Breast epithelium (tissue), 4 donors: ENCODE results near the gene FGF23. TPM values are rescaled to one million over a fixed set of nuclear protein-coding genes. Genes with fewer than 3 reads are reported as not detected.

Experiments used
- DNase-seq, 2 donors: peaks; one replicate each; pipeline ENCODE4 v3.0.0-alpha.2; 2019; ENCODE audit warnings: low spot score in 2 of 2
- H3K27ac ChIP-seq, 2 donors: fragments of 200-600 bp; sonication (generic) in 1 of 2; one replicate each; pipeline ENCODE4 v1.5.1; 2016 to 2019; ENCODE audit warnings: mild to moderate bottlenecking in 1 of 2
- H3K27me3 ChIP-seq, 2 donors: fragments of 200-600 bp; sonication (generic) in 1 of 2; one replicate each; pipeline versions ENCODE4 v1.5.1 to v1.6.0; 2017 to 2019; ENCODE audit warnings: control low read depth in 1 of 2, mild to moderate bottlenecking in 1 of 2
- H3K36me3 ChIP-seq: fragments of 200-600 bp; one replicate; pipeline ENCODE4 v1.5.1; 2019
- H3K4me1 ChIP-seq, 2 donors: fragments of 200-600 bp; sonication (generic); one replicate each; pipeline ENCODE4 v1.5.1; 2016 to 2019; ENCODE audit warnings: control low read depth in 1 of 2
- H3K4me3 ChIP-seq, 3 donors: fragments of 200-600 bp; sonication (generic); 1 replicate in 2 of 3; 2 replicates in 1 of 3; pipeline ENCODE4 v1.5.1; 2016 to 2019; ENCODE audit warnings: mild to moderate bottlenecking in 3 of 3, moderate library complexity in 2 of 3
- H3K9me3 ChIP-seq, 2 donors: fragments of 200-600 bp; sonication (generic) in 1 of 2; one replicate each; pipeline ENCODE4 v1.5.1; 2016 to 2019; ENCODE audit warnings: control low read depth in 1 of 2
- POLR2A ChIP-seq: fragments of 450-650 bp; IDR thresholded peaks from one replicate; pipeline ENCODE4 v1.6.1; 2016; ENCODE audit warnings: antibody characterized with exemption, mild to moderate bottlenecking, moderate library complexity
- POLR2AphosphoS5 ChIP-seq, 3 donors: sonication (generic); formaldehyde crosslinking; IDR thresholded peaks; one replicate each; pipeline ENCODE4 v1.6.1; 2017; ENCODE audit warnings: antibody characterized with exemption in 3 of 3
- intact Hi-C: fragments of 100-400 bp; cut with DNase I; formaldehyde crosslinking; loops from one replicate; pipeline ENCODE4 v1.15.1; 2023; ENCODE audit warnings: low total_unique reads
- total RNA-seq, 3 donors: library from RNA; depleted of rRNA; stranded (reverse); fragments of >200 nt; gene quantifications; one replicate each; pipeline ENCODE4 v1.1.0, GENCODE V29; 2016
- TF ChIP-seq, protein P1 (sequence below), 3 donors: fragments of 450-650 bp; IDR thresholded peaks; one replicate each; pipeline ENCODE4 v1.5.1; 2016 to 2017; ENCODE audit warnings: antibody characterized with exemption in 3 of 3, mild to moderate bottlenecking in 3 of 3, moderate library complexity in 3 of 3

Gene FGF23
- total RNA-seq, 3 donors from 2014 or later: not detected

DNA sequence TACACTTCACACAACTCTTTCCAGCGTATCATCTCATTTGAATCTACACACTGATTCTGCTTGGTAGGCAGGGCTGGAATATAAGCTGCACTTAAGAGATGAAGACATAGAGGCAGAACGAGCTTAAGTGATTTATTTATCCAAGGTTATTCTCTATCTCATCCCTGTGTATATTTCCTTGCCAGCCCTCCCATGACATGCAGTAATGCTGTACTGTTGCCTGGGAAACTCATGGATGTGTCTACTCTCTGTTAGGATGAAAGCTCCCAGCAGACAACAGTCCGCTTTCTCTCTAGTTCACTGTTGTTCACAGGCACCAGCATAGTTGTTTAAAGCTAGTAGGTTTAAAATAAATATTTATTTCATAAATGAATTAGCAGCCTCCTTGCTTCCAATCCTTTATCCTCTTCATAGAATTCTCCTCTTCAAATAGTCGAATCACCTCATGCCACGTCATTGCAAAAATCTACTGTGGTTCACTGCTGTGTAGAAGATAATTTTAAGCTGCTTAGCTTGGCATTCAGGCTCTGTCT is 40.7 kb upstream of the FGF23 start:
- no peaks in the 10 kb centered on the region for H3K9me3 ChIP-seq
- no peak overlapping the region for H3K27ac ChIP-seq
- peaks cover 0 to 19% of the 10 kb centered on the region in 2 donors for H3K27me3 ChIP-seq
- DNase-seq: no peak
- no peaks in the 10 kb centered on the region for H3K4me1 ChIP-seq
- TF ChIP-seq POLR2AphosphoS5 (IDR thresholded peaks at IDR 0.05) (no peak), POLR2A (no peak)
- TF ChIP-seq, protein P1, sequence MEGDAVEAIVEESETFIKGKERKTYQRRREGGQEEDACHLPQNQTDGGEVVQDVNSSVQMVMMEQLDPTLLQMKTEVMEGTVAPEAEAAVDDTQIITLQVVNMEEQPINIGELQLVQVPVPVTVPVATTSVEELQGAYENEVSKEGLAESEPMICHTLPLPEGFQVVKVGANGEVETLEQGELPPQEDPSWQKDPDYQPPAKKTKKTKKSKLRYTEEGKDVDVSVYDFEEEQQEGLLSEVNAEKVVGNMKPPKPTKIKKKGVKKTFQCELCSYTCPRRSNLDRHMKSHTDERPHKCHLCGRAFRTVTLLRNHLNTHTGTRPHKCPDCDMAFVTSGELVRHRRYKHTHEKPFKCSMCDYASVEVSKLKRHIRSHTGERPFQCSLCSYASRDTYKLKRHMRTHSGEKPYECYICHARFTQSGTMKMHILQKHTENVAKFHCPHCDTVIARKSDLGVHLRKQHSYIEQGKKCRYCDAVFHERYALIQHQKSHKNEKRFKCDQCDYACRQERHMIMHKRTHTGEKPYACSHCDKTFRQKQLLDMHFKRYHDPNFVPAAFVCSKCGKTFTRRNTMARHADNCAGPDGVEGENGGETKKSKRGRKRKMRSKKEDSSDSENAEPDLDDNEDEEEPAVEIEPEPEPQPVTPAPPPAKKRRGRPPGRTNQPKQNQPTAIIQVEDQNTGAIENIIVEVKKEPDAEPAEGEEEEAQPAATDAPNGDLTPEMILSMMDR (IDR thresholded peaks at IDR 0.05): no peak
- H3K4me3 ChIP-seq: no peak overlapping the region
- intact Hi-C loops: no loop called here
- H3K36me3 ChIP-seq: no peaks in the 10 kb centered on the region

DNA sequence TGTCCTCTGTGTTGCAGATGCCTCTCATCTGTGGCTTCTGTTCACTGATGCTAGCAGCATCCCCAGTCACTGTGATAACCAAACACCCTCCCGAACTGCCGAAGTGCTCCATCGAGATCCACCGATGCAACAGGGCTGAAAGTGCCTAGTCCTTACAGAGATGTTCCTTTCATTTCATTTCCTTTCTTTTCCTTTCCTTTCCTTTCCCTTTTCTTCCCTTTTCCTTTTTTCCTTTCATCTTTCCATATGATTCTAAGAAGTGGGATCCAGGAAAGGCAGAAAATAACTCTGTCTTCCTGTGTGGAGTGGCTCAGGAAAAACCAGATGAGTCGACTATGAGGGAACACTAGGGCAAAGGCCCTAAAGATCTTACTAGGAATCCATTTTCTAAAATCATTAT is 39.4 kb upstream of the FGF23 start:
- no peaks in the 10 kb centered on the region for H3K4me1 ChIP-seq
- H3K36me3 ChIP-seq: no peaks in the 10 kb centered on the region
- H3K4me3 ChIP-seq: no peak overlapping the region
- DNase-seq: no peak
- H3K27me3 ChIP-seq: peaks cover 0 to 24% of the 10 kb centered on the region in 2 donors
- H3K9me3 ChIP-seq: no peaks in the 10 kb centered on the region
- TF ChIP-seq, protein P1 (IDR thresholded peaks at IDR 0.05): no peak
- TF ChIP-seq POLR2AphosphoS5 (IDR thresholded peaks at IDR 0.05) (no peak), POLR2A (no peak)
- no peak overlapping the region for H3K27ac ChIP-seq
- intact Hi-C loops: no loop called here

DNA sequence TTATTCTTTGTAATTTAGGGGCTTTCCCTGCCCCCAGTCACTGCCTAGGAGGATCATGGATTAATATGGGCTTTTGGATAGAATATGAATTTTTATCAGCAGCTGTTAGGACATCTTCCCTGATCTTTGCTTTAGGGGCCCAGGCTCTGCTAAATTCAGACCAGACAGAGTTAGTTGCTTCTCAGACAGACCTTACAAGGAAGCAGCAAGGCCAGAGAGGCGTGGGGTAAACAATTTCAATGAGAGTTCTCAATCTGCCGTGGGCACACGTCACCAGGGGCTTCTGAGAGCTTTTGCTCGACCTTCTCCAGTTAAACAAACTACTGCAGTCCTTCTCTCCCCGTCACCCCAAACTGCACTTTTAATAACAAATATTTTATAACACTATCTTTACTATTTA is 38.4 kb upstream of the FGF23 start:
- Histone ChIP-seq H3K9me3 (no peaks in the 10 kb centered on the region), H3K4me3 (no peak overlapping the region), H3K36me3 (no peaks in the 10 kb centered on the region), H3K27ac (no peak overlapping the region), H3K27me3 (peaks cover 0 to 24% of the 10 kb centered on the region in 2 donors), H3K4me1 (no peaks in the 10 kb centered on the region)
- TF ChIP-seq POLR2AphosphoS5 (IDR thresholded peaks at IDR 0.05): no peak
- no peak for TF ChIP-seq POLR2A
- TF ChIP-seq, protein P1 (IDR thresholded peaks at IDR 0.05): no peak
- DNase-seq: no peak
- intact Hi-C loops: no loop called here

DNA sequence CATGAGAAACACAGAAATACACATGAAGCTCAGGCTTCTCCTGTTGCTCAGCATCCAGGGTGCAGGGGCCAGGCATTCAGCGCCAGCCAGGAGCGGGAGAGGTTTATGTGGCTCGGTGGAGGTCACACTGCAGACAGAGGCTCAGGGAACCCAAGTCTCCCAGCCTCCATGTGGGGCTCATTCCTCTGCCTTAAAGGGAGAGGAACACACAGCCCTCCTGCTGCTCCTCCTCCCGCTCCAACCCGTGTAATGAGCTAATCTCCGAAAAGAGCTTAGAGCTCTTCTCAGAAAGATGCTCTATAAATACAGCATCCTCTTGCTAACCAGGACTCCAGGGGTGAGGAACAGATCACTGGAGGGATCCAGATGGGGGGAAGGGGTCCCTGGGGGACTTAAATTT is 37.9 kb upstream of the FGF23 start:
- intact Hi-C loops: no loop called here
- DNase-seq: no peak
- Histone ChIP-seq H3K27me3 (peaks cover 0 to 28% of the 10 kb centered on the region in 2 donors), H3K36me3 (no peaks in the 10 kb centered on the region), H3K27ac (no peak overlapping the region), H3K9me3 (no peaks in the 10 kb centered on the region), H3K4me3 (no peak overlapping the region), H3K4me1 (no peaks in the 10 kb centered on the region)
- TF ChIP-seq POLR2A (no peak), POLR2AphosphoS5 (IDR thresholded peaks at IDR 0.05) (no peak)
- TF ChIP-seq, protein P1 (IDR thresholded peaks at IDR 0.05): no peak

DNA sequence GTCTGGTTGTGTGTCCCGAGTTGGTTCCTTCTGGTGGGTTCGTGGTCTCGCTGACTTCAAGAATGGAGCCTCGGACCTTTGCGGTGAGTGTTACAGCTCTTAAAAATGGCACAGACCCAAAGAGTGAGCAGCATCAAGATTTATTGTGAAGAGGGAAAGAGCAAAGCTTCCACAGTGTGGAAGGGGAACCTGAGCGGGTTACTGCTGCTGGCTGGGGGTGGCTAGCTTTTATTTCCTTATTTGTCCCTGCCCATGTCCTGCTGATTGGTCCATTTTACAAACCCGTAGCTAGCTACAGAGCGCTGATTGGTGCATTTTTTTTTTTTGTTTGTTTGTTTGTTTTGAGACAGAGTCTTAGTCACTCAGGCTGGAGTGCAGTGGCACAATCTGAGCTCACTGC is 36.8 kb upstream of the FGF23 start:
- Histone ChIP-seq H3K4me3 (no peak overlapping the region), H3K9me3 (no peaks in the 10 kb centered on the region), H3K36me3 (no peaks in the 10 kb centered on the region), H3K4me1 (no peaks in the 10 kb centered on the region), H3K27me3 (peaks cover 0 to 28% of the 10 kb centered on the region in 2 donors), H3K27ac (no peak overlapping the region)
- no peak for DNase-seq
- TF ChIP-seq, protein P1 (IDR thresholded peaks at IDR 0.05): no peak
- TF ChIP-seq POLR2A (no peak), POLR2AphosphoS5 (IDR thresholded peaks at IDR 0.05) (no peak)
- intact Hi-C loops: no loop called here
